HG02571 (cell line): ENCODE data around the gene VSX2.
"Not testable (repeated sequence)": the region's sequence is repeated elsewhere in the genome, so short reads cannot be mapped to it uniquely, and the experiment has no call there.

Experiments
- ATAC-seq: cut with Tn5 transposase; IDR thresholded peaks from one replicate; pipeline ENCODE4 v1.9.1; 2021; ENCODE audit warnings: mild to moderate bottlenecking, moderate library complexity; ENCODE audit not compliant: unreplicated experiment

Gene VSX2

DNA sequence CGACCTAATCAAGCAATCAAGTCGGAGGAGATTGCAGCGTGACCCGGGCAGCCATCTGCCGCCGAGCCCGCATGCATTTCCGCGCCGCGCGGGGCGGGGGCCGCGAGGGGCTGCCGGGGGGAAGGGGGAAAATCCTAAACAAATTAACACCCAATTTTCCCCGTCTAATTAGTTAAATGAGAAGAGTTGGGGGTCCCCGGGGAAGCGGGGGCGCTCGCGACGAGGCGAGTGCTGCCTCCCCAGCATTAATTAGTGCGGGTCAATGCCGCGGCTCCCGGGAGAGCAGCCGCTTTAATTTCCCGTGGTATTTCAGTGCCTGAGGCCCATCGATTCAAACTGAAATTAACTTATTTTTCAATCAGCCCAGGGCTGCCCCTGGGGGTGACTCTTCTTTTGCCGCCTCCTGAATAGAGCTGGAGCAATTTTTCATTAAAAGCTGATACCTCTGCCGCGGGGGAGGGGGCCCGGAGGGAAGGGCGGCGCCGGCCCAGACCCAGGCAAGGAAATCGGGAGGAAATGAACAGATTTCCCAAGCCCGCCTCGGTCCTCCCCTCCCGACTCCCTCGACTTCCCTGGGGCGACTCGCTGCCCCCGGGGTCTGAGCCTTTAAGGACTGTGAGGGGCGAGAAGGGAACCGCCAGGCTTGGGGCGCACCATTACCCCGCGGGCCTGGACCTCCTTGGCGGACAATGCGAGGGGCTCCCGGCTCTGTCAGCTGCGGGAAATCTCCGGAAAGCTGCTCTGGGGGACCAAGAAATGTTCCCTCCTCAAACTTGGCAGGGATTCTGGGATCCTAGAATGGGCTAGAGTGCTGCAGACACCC, 18.9 kb downstream of the VSX2 start:
- ATAC-seq = no peak

DNA sequence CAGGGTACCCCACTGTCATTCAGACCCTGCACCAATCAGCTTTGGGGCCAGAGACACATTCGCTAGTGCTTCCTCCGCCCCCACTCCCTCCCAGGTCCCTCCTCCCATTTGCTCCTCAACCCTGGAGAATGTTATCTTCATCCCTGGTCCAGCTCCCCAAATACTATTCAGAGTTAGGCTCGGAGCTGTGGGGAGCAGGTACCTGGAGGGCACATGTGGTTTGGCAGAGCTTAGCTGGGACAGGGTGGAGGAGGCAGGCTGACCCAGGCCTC, 19.5 kb downstream of the VSX2 start:
- ATAC-seq = no peak

DNA sequence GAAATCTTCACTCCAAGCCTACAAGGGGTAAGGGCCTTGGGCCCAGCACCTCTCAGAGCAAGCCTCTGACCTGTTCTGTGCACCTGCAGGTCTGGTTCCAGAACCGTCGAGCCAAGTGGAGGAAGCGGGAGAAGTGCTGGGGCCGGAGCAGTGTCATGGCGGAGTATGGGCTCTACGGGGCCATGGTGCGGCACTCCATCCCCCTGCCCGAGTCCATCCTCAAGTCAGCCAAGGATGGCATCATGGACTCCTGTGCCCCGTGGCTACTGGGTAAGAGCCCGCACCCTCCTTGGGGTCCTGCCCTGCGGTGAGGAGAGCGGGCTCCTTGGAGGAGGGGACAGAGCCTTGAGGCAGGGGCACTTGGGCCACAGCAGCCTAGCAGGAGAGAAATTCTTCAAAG, 20.3 kb downstream of the VSX2 start:
- no peak for ATAC-seq

DNA sequence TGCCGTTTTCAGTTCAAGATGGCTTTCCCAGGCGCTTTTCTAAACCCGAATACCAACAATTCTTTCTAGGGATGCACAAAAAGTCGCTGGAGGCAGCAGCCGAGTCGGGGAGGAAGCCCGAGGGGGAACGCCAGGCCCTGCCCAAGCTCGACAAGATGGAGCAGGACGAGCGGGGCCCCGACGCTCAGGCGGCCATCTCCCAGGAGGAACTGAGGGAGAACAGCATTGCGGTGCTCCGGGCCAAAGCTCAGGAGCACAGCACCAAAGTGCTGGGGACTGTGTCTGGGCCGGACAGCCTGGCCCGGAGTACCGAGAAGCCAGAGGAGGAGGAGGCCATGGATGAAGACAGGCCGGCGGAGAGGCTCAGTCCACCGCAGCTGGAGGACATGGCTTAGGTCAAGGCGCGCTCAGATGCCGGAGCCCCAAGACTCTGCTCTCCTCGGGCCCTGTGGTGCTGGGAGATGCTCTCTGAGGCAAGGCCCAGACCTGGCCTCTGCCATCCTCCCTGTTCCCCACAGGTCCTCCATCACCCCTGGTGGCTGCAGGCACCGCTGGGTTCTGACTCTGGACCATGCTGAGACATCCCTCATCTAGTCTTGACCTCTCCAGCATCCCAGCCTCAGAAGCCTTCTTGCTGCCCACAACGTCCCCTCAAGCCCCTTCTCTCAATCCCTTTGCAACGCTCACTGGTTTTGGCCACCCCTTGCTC, 21.4 kb downstream of the VSX2 start:
- ATAC-seq = no peak

DNA sequence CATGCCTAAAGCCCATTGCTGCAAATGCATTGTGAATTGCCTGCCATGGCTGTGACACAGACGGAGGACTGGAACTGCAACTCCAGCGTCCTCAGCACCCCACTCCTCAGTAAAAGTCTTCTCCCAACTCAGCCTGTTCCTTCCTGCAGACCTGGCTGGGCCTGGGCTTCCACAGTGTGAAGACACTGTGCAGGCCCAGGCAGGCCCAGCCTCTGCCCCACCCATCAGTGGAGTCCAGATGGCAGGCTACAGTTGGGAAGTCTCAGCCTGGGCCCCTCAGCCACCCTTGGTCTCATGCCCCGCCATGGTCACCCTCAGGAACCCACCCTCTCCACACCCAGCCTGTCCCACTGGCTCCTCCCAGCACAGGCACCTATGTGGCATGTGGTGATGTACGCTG, 22.0 kb downstream of the VSX2 start:
- ATAC-seq = no peak

DNA sequence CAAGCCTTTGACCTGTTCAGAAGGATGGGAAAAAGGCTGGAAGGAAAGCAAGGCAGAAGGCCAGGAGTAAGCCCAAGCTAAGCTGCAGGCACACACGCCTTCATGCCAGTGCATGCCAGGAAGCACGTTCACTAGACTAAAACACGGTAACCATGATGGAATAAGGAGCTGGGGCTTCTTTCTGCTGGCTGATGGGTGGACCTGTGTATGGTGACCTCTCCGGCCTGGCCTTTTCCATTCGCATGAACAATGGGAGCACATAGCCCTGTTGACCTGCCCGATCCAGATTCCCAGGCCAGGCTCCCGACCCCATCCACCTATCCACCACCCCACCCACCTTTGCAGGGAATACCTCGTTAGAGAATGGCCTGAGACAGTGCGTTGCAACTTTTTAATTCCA, 22.8 kb downstream of the VSX2 start:
- ATAC-seq = no peak

DNA sequence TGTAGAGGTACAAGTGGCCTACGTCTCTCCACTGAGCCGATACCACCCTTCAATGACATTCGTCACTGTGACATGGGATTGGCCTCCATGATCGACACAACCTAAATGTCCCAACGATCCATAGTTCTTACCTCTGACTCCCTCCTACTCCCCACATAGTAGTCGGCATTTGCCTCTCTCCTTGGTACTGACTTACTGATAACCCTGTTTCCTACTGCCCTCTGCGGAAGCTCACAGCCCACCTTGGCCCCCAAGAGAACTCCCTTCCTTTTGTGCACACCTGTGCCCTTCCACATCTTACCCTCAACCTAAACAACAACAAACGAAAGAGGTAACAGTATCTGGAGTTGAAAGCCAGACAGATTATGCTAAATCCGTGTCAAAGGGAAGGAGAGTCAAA, 23.9 kb downstream of the VSX2 start:
- no peak for ATAC-seq

DNA sequence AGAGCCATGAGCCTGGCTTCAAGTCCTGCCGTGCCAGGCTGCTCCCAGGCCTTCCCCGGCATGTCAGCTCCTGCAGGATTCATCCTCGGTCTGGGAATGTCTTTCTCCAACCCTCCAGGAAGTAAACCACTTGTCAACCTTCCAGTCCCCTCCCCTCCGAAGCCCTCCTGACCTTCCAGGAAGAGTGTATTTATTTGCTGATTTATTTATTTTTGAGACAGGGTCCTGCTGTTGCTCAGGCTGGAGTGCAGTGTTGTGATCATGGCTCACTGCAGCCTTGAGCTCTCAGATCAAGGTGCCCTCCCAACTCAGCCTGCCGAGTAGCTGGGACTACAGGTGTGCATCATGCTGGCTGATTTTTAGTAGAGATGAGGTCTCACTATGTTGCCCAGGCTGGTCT, 24.7 kb downstream of the VSX2 start:
- ATAC-seq = no peak

DNA sequence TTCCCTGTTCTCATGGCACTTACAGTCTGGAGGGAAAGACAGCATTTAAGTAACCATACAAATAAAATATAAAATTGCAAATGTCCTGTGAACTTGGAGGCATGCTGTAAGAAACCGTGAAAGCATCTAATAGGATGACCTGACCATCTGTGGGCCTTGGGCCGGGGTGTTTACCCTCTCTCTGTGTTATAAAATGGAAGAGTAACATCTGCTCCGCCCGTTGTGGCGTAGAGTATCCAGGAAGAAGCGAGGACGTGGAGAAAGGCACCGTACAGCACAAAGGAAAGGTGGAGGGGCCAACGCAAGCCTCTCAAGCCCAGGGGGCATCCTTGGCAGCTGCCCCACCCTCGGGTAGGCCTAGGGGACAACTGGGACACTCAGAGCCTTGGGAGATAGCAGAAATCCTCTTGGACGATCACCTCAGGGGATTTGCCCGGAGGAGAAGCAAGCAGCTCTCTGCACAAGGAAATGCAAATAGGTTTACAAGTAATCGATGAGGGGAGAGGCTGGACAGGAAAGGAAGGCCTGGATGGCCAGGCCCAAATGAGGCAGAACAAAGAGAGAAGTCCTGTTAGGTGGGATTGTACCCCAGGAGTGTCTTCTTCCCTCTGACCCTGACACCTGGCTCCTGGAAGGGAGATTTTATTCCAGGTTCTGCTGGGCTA, 26.2 kb downstream of the VSX2 start:
- ATAC-seq = no peak

DNA sequence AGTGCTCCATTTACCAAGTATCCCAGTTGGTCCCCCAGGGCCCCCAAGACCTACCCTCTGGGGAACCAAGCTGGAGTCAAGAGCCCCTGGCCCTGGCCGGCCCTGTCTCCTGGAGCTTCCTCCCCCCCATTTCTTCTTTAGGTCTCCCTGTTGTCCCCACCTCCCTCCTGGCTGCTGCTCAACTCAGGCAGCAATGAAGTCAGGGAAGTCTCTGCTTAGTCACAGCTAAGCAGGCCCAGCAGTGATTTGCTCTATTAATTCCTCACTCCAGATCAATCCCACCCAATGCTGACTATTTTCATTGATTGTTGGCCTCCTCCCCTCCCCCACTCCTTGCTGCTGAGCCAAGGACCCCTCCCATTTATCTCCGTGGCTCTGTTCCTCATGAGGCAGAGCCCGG, 28.3 kb downstream of the VSX2 start:
- no peak for ATAC-seq

DNA sequence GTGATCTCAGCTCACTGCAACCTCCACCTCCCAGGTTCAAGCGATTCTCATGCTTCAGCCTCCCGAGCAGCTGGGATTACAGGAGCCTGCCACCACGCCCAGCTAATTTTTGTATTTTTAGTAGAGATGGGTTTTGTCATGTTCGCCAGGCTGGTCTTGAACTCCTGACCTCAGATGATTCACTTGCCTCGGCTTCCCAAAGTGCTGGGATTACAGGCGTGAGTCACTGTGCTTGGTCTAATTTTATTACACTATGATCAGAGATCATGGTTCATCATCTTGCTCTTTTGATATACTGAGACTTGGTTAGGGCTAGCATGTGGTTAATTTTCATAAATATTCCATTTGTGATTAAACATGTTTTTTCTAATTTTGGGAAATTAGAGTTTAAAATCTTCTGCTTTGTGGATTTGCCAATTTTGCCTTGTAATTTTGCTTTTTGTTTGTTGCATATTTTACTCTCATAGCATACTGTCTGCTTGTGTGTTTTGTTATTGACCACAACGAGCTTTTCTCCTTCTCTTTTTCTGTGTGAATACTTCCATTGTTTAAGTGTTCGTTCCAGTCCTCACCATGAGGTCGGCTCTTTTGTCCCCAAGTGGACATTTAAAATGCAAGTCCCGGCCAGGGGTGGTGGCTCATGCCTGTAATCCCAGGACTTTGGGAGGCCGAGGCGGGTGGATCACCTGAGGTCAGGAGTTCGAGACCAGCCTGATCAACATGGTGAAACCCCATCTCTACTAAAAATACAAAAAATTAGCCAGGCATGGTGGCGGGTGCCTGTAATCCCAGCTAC, 31.3 kb downstream of the VSX2 start:
- ATAC-seq = not testable (repeated sequence)

DNA sequence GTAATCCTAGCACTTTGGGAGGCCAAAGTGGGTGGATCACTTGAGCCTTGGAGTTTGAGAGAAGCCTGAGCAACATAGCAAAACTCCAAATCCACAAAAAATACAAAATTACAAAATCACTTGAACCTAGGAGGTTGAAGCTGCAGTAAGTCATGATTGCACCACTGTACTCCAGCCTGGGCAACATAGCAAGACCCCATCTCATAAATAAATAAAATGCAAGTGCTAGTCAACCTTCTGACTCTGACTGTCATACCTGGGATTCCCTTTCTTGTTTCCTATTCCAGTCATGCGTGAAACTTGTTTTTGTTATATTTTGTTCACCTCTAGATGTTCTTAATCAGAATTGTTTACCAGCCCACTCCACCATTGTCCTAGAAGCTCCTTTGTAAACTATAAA, 32.1 kb downstream of the VSX2 start:
- no peak for ATAC-seq

DNA sequence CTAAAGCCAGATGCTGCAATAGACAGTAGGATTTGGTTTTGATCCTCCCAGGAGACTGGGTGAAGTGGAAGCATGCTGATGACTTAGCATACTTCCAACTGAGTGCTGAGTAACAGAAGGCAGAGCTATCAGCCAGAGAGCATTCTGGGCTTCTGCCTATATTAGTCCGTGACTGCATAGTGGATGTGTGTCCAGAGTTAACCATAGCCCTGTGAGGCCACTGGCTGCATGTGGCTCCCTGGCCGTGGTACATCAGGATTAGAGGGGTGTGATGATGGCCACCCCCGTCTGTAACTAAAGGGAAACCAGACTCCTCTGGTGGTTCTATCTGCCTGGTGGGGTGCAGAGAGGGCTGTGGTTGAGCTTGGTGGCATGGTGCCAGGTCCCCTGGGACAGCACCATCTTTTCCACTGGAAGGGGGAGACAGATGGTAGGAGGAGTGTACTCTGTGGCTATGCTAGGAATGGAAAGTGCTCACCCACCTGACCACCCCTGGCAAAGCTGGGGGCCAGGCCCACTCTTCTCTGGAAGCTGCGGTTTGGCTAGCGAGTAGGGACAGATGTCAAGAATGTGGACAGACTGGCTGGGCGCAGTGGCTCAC, 36.1 kb downstream of the VSX2 start:
- no peak for ATAC-seq

DNA sequence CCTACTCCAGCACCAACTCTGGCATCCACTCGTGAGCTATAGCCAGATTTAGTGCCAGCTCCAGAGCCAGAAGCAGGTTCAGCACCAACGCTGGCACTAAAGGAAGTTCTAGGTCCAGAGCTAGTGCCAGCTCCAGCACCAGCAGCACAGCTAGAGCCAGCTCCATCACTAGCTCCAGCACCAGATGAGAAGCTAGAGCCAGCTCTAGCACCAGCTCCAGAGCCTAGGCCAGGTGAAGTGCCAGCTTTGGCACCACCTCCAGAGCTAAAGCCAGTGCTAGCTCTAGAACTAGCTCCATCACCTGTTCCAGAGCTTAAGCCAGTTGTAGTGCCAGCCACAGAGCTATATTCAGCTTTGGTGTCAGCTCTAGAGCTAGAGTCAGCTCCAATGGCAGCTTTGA, 38.8 kb downstream of the VSX2 start:
- no peak for ATAC-seq

DNA sequence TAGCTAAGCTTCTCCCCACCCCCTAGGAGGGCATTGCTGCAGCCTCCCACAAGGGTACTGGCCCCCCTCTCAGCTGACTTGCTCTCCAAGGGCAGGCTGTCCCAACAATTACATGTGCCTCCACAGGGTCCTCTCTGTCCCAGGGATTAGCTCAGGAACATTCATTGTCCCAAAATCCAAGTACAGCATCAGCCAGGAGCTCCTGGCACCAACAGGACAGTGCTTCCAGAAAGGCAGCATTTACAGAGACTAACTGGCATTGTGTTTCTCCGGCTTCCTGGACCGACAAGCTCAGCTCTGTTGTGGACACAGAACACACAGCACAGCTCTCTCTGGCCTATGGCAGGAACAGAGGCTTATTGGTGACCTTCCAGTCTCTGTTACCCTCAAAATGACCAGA, 41.8 kb downstream of the VSX2 start:
- ATAC-seq = no peak

DNA sequence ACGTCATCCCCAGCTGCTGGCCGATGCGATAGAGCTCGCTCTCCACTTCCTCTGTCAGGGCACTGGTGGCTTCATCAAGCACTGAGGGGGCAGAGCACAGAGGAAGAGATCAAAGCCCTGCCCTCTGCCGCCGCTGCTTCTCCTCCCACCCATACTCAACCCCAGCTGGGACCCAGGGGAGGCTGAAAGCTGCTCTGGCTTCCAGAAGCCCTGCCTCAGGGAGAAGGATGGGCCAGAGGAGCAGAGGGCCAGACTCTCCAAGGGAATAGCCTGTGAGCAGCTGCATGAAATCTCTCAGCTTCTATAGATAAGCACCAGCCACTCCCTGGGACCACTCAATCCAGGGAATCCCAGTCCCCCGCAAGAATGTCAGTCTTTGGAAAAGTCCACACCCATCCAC, 47.5 kb downstream of the VSX2 start:
- no peak for ATAC-seq

DNA sequence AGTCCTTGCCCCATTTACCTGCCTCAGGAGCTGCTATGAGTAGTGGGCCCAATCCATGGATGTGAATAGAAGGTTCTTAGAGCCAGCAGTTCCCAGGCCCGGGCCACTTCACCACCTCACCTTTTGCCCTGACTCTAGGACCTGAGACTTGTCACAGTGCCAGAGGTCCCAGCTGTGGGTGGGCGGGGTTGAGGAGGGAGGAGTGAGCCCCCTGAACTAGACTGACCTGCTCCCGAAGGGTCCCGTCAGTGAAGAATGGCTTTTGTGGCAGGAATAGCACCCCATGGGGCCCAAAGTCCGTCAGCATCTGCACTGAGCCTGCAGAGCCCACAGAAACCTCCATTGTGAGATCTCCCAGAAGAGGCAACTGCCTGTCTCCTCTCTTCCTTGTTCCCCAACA, 50.6 kb downstream of the VSX2 start:
- ATAC-seq = no peak

DNA sequence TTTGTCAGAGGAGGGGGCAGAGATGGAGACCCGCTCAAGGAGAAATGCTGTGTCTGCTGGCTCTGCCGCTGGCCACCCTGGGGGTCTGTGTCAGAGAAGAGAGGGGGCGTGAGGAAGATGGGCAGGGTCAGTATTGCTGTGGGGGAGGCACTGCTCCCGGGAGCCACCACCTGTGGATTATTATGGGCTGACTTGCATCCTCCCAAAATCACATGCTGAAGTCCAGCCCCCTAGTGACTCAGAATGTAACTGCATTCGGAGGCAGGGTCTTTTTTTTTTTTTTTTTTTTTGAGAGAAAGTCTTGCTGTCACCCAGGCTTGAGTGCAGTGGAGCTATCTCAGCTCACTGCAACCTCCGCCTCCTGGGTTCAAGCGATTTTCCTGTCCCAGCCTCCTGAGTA, 51.2 kb downstream of the VSX2 start:
- ATAC-seq = no peak

DNA sequence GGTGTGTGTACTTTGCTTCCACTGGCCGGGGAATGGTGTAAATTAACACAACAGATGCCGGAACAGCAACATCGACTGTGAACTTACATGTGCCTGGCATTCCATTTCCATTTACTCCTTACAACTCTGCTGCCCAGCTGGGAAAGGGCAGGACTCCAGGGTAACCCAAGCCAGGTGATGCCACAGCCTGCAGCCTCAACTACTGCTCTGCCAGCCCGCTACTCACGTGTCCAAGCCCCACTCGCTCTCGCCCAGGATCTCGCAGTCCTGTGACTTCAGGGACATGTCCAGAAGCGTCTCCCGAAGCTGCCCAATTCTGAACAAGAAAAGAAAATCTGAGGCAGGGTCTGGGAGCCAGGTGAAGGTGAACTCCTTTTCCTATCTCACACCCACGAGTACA, 52.8 kb downstream of the VSX2 start:
- no peak for ATAC-seq

DNA sequence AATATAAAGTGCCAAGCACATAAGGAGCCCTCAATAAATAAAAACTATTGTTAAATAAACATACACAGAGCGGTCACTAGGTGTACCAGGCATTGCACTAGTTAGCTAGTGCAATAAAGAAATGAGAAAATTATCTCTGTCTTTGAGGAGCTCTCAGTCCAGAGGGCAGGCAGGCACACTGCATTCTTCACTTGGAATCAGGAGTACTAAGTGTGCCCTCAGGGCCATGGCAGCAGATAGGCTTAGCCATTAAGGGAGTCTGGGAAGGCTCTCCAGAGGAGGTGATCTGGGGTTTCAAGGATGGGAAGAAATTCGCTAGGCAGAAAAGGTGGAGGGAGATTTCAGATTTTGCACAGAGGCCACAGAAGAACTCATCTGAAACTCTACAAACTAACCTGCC, 54.4 kb downstream of the VSX2 start:
- ATAC-seq = no peak

DNA sequence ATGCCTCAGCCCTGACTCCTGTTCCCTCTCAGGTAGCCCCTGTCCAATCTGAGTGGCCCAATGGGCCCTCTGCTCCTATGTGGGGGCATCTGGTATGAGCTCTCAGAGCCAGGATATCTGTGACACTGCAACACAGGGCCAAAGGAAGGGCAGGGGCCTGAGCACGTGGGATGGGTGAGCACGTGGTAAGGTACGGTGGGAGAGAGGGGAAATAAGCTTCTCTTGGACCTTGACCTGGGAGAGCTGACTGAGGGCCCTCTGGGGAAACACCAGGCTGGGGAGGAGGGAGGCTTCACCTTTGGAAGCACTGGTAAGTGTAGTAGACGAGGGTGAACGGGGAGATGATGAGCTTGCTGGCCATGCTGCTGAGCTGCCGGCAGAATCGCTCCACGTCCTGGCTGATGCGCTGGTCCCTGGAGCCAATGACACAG, 56.8 kb downstream of the VSX2 start:
- ATAC-seq = no peak
